ENCODE results near the gene ESRRB.

Gene ESRRB

DNA sequence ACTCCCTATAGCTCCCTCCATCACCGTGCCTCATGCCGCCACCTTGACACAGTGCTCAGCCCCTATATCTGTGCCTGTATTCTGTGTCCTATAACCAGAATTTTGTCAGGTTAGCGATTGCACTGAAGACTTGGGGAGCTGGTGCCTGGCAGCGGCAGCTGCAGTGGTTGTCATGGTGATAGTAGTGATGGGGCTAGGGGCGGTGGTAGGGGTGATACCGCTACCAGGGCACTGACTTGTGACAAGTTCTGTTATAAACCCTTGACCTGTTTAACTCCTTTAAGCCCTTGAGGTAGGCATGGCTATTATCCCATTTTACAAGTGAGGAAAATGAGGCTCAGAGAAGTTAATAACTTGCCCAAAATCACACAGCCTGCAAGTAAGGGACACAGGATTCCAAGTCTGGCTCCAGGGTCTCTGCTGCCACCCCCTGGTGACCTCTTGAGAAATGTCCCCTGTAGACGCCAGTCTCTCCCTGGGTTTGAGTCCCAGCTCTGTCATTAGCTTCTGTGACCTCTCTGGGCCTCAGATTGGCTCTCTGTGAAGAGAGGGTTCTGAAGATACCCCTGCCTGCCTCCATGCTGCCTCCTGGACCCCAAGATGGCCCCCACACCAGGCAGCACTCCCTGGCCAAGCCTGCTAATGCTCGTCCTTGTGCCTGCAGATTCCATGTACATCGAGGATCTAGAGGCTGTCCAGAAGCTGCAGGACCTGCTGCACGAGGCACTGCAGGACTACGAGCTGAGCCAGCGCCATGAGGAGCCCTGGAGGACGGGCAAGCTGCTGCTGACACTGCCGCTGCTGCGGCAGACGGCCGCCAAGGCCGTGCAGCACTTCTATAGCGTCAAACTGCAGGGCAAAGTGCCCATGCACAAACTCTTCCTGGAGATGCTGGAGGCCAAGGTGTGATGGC is 121.9 kb downstream of the ESRRB start:
- no peaks in the 10 kb centered on the region for H3K9me3 ChIP-seq (ENCODE audit: severe bottlenecking)
- H3K27ac ChIP-seq (ENCODE audit: poor library complexity, severe bottlenecking), result no peak overlapping the region
- H3K27me3 ChIP-seq (ENCODE audit: insufficient read depth, poor library complexity, severe bottlenecking), result no peaks in the 10 kb centered on the region
- no peak for TF ChIP-seq CTCF (IDR thresholded peaks at IDR 0.05; ENCODE audit: poor library complexity, severe bottlenecking)
- no peak for ATAC-seq (ENCODE audit: low read depth)
- H3K36me3 ChIP-seq (ENCODE audit: low read depth), result no peaks in the 10 kb centered on the region
- peaks cover 6% of the 10 kb centered on the region for H3K4me1 ChIP-seq (ENCODE audit: insufficient read depth, poor library complexity, severe bottlenecking)
- peak; percentile 42 for DNase-seq (ENCODE audit: low spot score)
- H3K4me3 ChIP-seq (ENCODE audit: severe bottlenecking), result no peak overlapping the region

- H3K9me3 ChIP-seq (ENCODE audit: severe bottlenecking), result no peaks in the 10 kb centered on the region
- H3K4me1 ChIP-seq (ENCODE audit: insufficient read depth, poor library complexity, severe bottlenecking), result peaks cover 6% of the 10 kb centered on the region
- H3K27ac ChIP-seq (ENCODE audit: poor library complexity, severe bottlenecking), result no peak overlapping the region
- ATAC-seq (ENCODE audit: low read depth) (no peak), DNase-seq (ENCODE audit: low spot score) (peak; percentile 67)
- no peak overlapping the region for H3K4me3 ChIP-seq (ENCODE audit: severe bottlenecking)
- TF ChIP-seq CTCF (IDR thresholded peaks at IDR 0.05; ENCODE audit: poor library complexity, severe bottlenecking), result no peak
- no peaks in the 10 kb centered on the region for H3K36me3 ChIP-seq (ENCODE audit: low read depth)
- no peaks in the 10 kb centered on the region for H3K27me3 ChIP-seq (ENCODE audit: insufficient read depth, poor library complexity, severe bottlenecking)
Observed at GRCh38 chr14:76498463-76498935, 122.6 kb downstream of the ESRRB start.

DNA sequence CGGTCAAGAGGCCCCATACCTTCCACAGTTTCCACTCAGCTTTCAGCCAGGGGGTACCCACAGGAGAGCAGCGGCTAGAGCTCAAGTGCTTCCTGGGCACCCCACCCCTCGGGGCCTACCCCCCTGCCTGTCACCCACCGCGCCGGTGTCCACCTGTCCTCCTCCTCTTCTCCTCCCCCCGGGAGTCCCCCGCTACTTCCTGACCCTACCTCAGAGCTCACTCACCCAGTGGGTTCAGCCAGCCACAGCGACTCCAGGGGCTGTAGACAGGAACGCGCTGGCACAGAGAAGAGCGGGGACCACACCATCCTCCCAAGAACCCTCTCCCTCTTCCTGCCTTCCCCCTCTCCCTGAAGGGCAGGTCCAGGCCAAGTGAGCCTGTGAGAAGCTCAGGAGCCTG is 123.0 kb downstream of the ESRRB start:
- ATAC-seq (ENCODE audit: low read depth), result no peak
- no peak overlapping the region for H3K4me3 ChIP-seq (ENCODE audit: severe bottlenecking)
- no peak for TF ChIP-seq CTCF (IDR thresholded peaks at IDR 0.05; ENCODE audit: poor library complexity, severe bottlenecking)

DNA sequence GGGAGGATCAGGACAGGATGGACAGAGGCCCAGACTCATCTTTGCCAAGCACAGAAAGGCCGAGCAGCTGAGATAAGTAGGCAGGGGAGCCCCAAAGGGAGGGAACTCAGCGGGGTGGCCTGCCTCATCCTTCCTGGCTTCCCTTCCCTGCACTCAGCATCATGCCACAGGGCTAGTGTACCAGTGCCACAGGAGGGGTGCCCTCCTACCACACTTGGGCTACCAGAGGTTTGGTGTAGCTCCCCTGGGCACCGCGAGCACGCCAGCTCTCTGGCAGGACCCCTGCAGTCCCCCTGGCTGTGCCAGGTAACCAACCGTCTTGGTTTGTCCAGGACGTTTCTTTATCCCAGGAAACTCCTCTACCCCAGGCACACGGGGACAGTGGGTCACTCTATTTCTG is 123.5 kb downstream of the ESRRB start:
- Histone ChIP-seq H3K9me3 (ENCODE audit: severe bottlenecking) (no peaks in the 10 kb centered on the region), H3K27ac (ENCODE audit: poor library complexity, severe bottlenecking) (no peak overlapping the region), H3K36me3 (ENCODE audit: low read depth) (no peaks in the 10 kb centered on the region), H3K4me1 (ENCODE audit: insufficient read depth, poor library complexity, severe bottlenecking) (peaks cover 6% of the 10 kb centered on the region), H3K27me3 (ENCODE audit: insufficient read depth, poor library complexity, severe bottlenecking) (no peaks in the 10 kb centered on the region), H3K4me3 (ENCODE audit: severe bottlenecking) (no peak overlapping the region)
- no peak for TF ChIP-seq CTCF (IDR thresholded peaks at IDR 0.05; ENCODE audit: poor library complexity, severe bottlenecking)
- DNase-seq (ENCODE audit: low spot score) (peak; percentile 42), ATAC-seq (ENCODE audit: low read depth) (no peak)

More for the DNA sequence above, 123.0 kb downstream of the ESRRB start:
- H3K36me3 ChIP-seq (ENCODE audit: low read depth), result no peaks in the 10 kb centered on the region
- H3K27ac ChIP-seq (ENCODE audit: poor library complexity, severe bottlenecking), result no peak overlapping the region
- peak; percentile 66 for DNase-seq (ENCODE audit: low spot score)
- peaks cover 6% of the 10 kb centered on the region for H3K4me1 ChIP-seq (ENCODE audit: insufficient read depth, poor library complexity, severe bottlenecking)
- no peaks in the 10 kb centered on the region for H3K9me3 ChIP-seq (ENCODE audit: severe bottlenecking)
- H3K27me3 ChIP-seq (ENCODE audit: insufficient read depth, poor library complexity, severe bottlenecking), result no peaks in the 10 kb centered on the region

- ATAC-seq (ENCODE audit: low read depth) (peak; percentile 73), DNase-seq (ENCODE audit: low spot score) (peak; percentile 47)
- Histone ChIP-seq H3K4me1 (ENCODE audit: insufficient read depth, poor library complexity, severe bottlenecking) (peaks cover 6% of the 10 kb centered on the region), H3K36me3 (ENCODE audit: low read depth) (no peaks in the 10 kb centered on the region), H3K9me3 (ENCODE audit: severe bottlenecking) (no peaks in the 10 kb centered on the region), H3K27me3 (ENCODE audit: insufficient read depth, poor library complexity, severe bottlenecking) (no peaks in the 10 kb centered on the region), H3K27ac (ENCODE audit: poor library complexity, severe bottlenecking) (no peak overlapping the region), H3K4me3 (ENCODE audit: severe bottlenecking) (no peak overlapping the region)
- no peak for TF ChIP-seq CTCF (IDR thresholded peaks at IDR 0.05; ENCODE audit: poor library complexity, severe bottlenecking)
Observed at GRCh38 chr14:76500011-76500410, 124.1 kb downstream of the ESRRB start.
